Muscle of back (tissue), 13 donors: Measurements from ENCODE around the gene CD3D. TPM values are rescaled to one million over a fixed set of nuclear protein-coding genes. Genes with fewer than 3 reads are reported as not detected.

Source experiments
- DNase-seq, 3 donors: peaks; one replicate each; pipeline versions ENCODE4 v3.0.0 to v3.0.0-alpha.2; 2013
- long read RNA-seq, 9 donors: transcript quantifications; one replicate each; lab custom pipeline, GENCODE V29; 2026
- polyA plus RNA-seq, 10 donors: library from polyadenylated mRNA; unstranded; fragments of 120-200 nt; gene quantifications; one replicate each; pipeline ENCODE4 v1.2.1, GENCODE V29; 2013; ENCODE audit not compliant: insufficient read length in 10 of 10

Gene CD3D
- 10 to 100 TPM in 1 of 10 donors, 1 to 10 TPM in 1, under 1 TPM in 2, not detected in 6; 0.29 to 16.5 (median 1.5) TPM for polyA plus RNA-seq
- long read RNA-seq, donor 1, partial matches to known transcripts, result 0 of 1 reads
- long read RNA-seq, donor 1, other reads (novel, unspliced or antisense), result 0 of 1 reads
- long read RNA-seq, donor 2, result 0 reads
- long read RNA-seq, donor 3, result 0 reads
- long read RNA-seq, donor 4, result 0 reads
- long read RNA-seq, donor 5, partial matches to known transcripts, result 0 of 1 reads
- long read RNA-seq, donor 5, other reads (novel, unspliced or antisense), result 0 of 1 reads
- long read RNA-seq, donor 6, result 0 reads
- long read RNA-seq, donor 7, result 0 reads
- long read RNA-seq, donor 8, result 0 reads
- long read RNA-seq, donor 9, result 0 reads

GRCh38 chr11:118342503-118343161 is at the start of gene CD3D:
CD3D (minus strand) TSS chr11:118342705; CDS start chr11:118342607, 98 bp downstream.
- no peak for DNase-seq

- no peak for DNase-seq
These were observed 41.2 kb upstream of the CD3D start for GRCh38 chr11:118383657-118384056.

GRCh38 chr11:118382954-118383353 is 40.4 kb upstream of the CD3D start:
- no peak for DNase-seq

GRCh38 chr11:118380571-118380970 is 38.1 kb upstream of the CD3D start:
- DNase-seq, result peak in 1 of 3 donors; percentile 3

- DNase-seq, result no peak
These were observed 37.0 kb upstream of the CD3D start for GRCh38 chr11:118379497-118379896.

- DNase-seq, result no peak
These were observed 33.5 kb upstream of the CD3D start for GRCh38 chr11:118375978-118376377.

- peak in 1 of 3 donors; percentile 9 for DNase-seq
These were observed 32.2 kb upstream of the CD3D start for GRCh38 chr11:118374729-118375128.

- no peak for DNase-seq
These were observed 31.4 kb upstream of the CD3D start for GRCh38 chr11:118373871-118374270.

GRCh38 chr11:118373263-118373662 is 30.8 kb upstream of the CD3D start:
- no peak for DNase-seq

GRCh38 chr11:118370774-118371173 is 28.3 kb upstream of the CD3D start:
- no peak for DNase-seq

GRCh38 chr11:118366287-118366686 is 23.8 kb upstream of the CD3D start:
- no peak for DNase-seq

GRCh38 chr11:118364956-118365615 is 22.6 kb upstream of the CD3D start:
- no peak for DNase-seq

- peak; percentile 93 to 97 (median 96) for DNase-seq
These were observed 16.9 kb upstream of the CD3D start, which contains the start of gene UBE4A for GRCh38 chr11:118359295-118359958. UBE4A (plus strand) TSS chr11:118359600; CDS start chr11:118365081, 5,481 bp downstream.

GRCh38 chr11:118358071-118358470 is 15.6 kb upstream of the CD3D start:
- no peak for DNase-seq

- peak; percentile 7 to 42 (median 22) for DNase-seq
These were observed 10.7 kb upstream of the CD3D start for GRCh38 chr11:118353084-118353710.

GRCh38 chr11:118349475-118349874 is 7.0 kb upstream of the CD3D start:
- no peak for DNase-seq

- no peak for DNase-seq
These were observed 1.5 kb upstream of the CD3D start, which contains the start of gene CD3G for GRCh38 chr11:118343981-118344515. CD3G (plus strand) TSS chr11:118344344; CDS start chr11:118344424, 80 bp downstream.

GRCh38 chr11:118343248-118343647 is 743 bp upstream of the CD3D start:
- DNase-seq, result no peak

- no peak for DNase-seq
These were observed 553 bp downstream of the CD3D start for GRCh38 chr11:118341815-118342489.

- no peak for DNase-seq
These were observed 1.2 kb downstream of the CD3D start for GRCh38 chr11:118341261-118341660.
